ENCODE data around the gene VWA3B.

GRCh38 chr2:98356729-98357128 is 269.8 kb downstream of the VWA3B start:
- no peak for TF ChIP-seq EZH2 (optimal IDR thresholded peaks at IDR 0.05; ENCODE audit: low read depth, low read length)
- TF ChIP-seq EZH2phosphoT487 (IDR thresholded peaks at IDR 0.05; ENCODE audit: low read length) = no peak
- no peak for TF ChIP-seq CTCF (IDR thresholded peaks at IDR 0.05; ENCODE audit: low read length)

Measured in MM.1S (cell line).